Sigmoid colon (tissue), 7 donors: ENCODE results near the gene ARID5A. TPM values are rescaled to one million over a fixed set of nuclear protein-coding genes. Genes with fewer than 3 reads are reported as not detected.

Source experiments
- DNase-seq: peaks from one replicate; pipeline ENCODE4 v3.0.0-alpha.2; 2019
- H3K27ac ChIP-seq, 4 donors: fragments of 200-600 bp; sonication (generic); one replicate each; pipeline ENCODE4 v1.5.1; 2016 to 2019; ENCODE audit warnings: mild to moderate bottlenecking in 1 of 4
- H3K27me3 ChIP-seq, 3 donors: fragments of 200-600 bp; sonication (generic); one replicate each; pipeline ENCODE4 v1.5.1; 2019; ENCODE audit warnings: mild to moderate bottlenecking in 1 of 3
- H3K36me3 ChIP-seq, 4 donors: fragments of 200-600 bp; sonication (generic); one replicate each; pipeline ENCODE4 v1.5.1; 2016 to 2019
- H3K4me1 ChIP-seq, 4 donors: fragments of 200-600 bp; sonication (generic); one replicate each; pipeline ENCODE4 v1.5.1; 2017 to 2019
- H3K4me3 ChIP-seq, 4 donors: fragments of 200-600 bp; sonication (generic); one replicate each; pipeline ENCODE4 v1.5.1; 2017 to 2019; ENCODE audit warnings: mild to moderate bottlenecking in 2 of 4, moderate library complexity in 1 of 4
- H3K9me3 ChIP-seq, 4 donors: fragments of 200-600 bp in 3 of 4; sonication (generic) in 3 of 4; one replicate each; pipeline versions ENCODE4 v1.5.1 to v1.6.1; 2013 to 2019
- EP300 ChIP-seq, 4 donors: sonication (generic); formaldehyde crosslinking; IDR thresholded peaks; one replicate each; pipeline ENCODE4 v1.6.1; 2017; ENCODE audit warnings: antibody characterized with exemption in 4 of 4
- POLR2A ChIP-seq, 2 donors: fragments of 450-650 bp; IDR thresholded peaks; one replicate each; pipeline ENCODE4 v1.6.1; 2016; ENCODE audit warnings: antibody characterized with exemption in 2 of 2, mild to moderate bottlenecking in 2 of 2, moderate library complexity in 2 of 2
- POLR2AphosphoS5 ChIP-seq, 4 donors: sonication (generic); formaldehyde crosslinking; IDR thresholded peaks; one replicate each; pipeline ENCODE4 v1.6.1; 2017; ENCODE audit warnings: antibody characterized with exemption in 4 of 4
- WGBS, 2 donors: extraction: QIAGEN DNeasy Blood & Tissue Kit; methylation state at CpG; one replicate each; pipeline ENCODE4 v1.1.7; 2013; 5-methylcytosine and 5-hydroxymethylcytosine counted together
- intact Hi-C: fragments of 100-400 bp; cut with DNase I; formaldehyde crosslinking; loops from one replicate; pipeline ENCODE4 v1.15.1; 2023
- polyA plus RNA-seq, 3 donors: library from polyadenylated mRNA; stranded (reverse); fragments of 200-250 nt; gene quantifications; one replicate each; pipeline ENCODE4 v1.2.3, GENCODE V29; 2013
- total RNA-seq, 4 donors: library from RNA; depleted of rRNA; stranded (reverse); fragments of >200 nt; gene quantifications; one replicate each; pipeline ENCODE4 v1.1.0, GENCODE V29; 2016
- TF ChIP-seq, protein P1 (sequence below), 4 experiments: fragments of 450-650 bp in 3 of 4; fragments of 200-600 bp in 1 of 4; IDR thresholded peaks; one replicate each; pipeline ENCODE4 v1.5.1; 2016 to 2019; ENCODE audit warnings: antibody characterized with exemption in 4 of 4, mild to moderate bottlenecking in 3 of 4, moderate library complexity in 2 of 4
- donor health status: healthy with polysubstance abuse.
- donor health status: Bipolar disorder and iron deficiency.
- donor health status: healthy.

ARID5A gene
- total and polyA plus RNA-seq, 7 donors = 7.8 to 179 (median 17.9) TPM

DNA sequence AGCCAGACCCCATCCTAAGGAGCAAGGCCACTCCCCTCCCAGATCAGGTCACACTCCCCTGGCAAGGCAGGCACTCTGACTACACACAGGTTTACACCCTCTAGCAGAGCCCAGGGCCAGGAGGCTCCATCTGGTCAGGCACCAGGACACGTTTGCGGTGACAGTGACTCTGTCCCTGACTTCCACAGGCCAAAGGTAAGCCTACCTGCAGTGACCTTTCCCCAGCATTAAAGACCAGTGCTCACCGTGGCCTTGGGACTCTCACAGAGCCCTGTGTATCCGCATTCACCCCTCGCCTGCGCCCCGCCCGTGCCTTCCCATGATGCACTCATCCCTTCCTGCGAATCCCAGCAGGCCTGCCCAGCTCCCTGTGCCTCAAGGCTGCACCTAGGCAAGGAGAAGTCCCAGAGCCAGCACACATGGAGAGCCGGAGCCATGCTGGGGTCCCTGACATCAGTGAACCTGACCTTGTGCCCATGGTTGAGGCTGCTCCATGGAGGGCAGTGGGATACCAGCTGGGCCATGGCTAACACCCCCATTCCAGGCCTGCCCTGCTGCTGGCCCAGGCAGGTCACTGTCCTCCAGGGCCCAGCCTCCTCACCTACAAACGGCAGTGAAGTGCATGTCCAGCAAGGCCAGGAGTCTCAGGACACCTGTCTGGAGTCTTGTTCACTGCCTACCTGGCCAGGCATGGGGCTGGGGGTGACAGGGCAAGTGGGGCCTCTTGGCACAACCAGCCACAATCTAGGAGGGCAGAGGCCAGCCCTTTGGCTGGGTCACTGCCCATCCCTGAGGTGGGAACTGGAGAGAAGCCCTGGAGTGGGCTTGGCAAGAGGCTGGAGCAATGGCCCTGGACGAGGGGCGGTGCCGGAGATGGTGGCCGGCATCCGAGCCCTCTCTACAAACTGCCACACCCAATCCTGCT, 34.4 kb upstream of the ARID5A start:
- intact Hi-C loops = loop anchor here (10.0 kb wide), 1 partner anchor 367 kb away; the partner anchor contains the start of gene ASTL
- H3K27me3 ChIP-seq = peaks cover 7 to 30% (median 28%) of the 10 kb centered on the region in 3 donors
- H3K9me3 ChIP-seq = no peaks in the 10 kb centered on the region
- TF ChIP-seq POLR2A (IDR thresholded peaks at IDR 0.05) = no peak
- TF ChIP-seq EP300 (IDR thresholded peaks at IDR 0.05) = no peak
- TF ChIP-seq POLR2AphosphoS5 (IDR thresholded peaks at IDR 0.05) = no peak
- TF ChIP-seq, protein P1, sequence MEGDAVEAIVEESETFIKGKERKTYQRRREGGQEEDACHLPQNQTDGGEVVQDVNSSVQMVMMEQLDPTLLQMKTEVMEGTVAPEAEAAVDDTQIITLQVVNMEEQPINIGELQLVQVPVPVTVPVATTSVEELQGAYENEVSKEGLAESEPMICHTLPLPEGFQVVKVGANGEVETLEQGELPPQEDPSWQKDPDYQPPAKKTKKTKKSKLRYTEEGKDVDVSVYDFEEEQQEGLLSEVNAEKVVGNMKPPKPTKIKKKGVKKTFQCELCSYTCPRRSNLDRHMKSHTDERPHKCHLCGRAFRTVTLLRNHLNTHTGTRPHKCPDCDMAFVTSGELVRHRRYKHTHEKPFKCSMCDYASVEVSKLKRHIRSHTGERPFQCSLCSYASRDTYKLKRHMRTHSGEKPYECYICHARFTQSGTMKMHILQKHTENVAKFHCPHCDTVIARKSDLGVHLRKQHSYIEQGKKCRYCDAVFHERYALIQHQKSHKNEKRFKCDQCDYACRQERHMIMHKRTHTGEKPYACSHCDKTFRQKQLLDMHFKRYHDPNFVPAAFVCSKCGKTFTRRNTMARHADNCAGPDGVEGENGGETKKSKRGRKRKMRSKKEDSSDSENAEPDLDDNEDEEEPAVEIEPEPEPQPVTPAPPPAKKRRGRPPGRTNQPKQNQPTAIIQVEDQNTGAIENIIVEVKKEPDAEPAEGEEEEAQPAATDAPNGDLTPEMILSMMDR (IDR thresholded peaks at IDR 0.05) = no peak
- 47 to 78% methylated on average over 16 of the region's 16 CpGs for WGBS, 2 donors
- H3K4me1 ChIP-seq = peaks cover 0 to 7% (median 0%) of the 10 kb centered on the region in 4 donors
- no peaks in the 10 kb centered on the region for H3K36me3 ChIP-seq
- no peak overlapping the region for H3K4me3 ChIP-seq
- H3K27ac ChIP-seq = no peak overlapping the region
- no peak for DNase-seq

DNA sequence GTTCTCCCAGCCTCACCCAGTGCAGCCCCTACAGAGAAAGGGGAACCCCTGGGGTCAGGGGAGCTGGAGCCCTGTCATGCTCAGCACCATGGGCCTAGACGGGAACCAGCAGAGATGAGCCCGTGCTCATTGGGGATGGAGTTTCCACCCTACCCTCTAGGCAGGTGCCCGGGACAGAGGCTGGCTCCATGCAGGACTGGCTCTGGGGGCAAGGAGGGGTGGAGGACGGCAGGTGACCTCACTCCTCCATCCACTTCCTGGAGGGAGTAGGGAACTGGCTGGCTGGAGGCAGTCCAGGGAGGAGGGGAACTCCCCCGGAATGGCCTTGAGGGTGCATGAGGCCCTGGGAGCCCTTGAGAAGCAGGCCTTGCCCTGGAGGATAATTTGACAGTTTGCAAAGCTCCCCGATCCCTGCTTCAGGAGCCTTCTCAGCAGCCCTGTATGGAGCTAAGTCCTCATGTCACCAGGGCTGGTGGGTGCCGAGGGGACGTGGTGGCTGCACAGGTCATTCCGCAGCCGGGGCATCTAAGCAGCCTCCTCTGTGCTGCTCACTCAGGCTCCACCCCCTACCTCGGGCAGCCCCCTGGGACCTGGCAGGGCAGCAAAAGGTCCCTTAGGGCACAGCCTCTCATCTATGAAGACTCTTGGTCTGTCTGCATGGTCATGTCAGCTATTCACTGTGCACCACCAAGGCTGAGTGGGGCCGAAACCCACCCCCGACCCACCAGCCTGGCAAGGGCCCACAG, 33.5 kb upstream of the ARID5A start:
- intact Hi-C loops = loop anchor here (10.0 kb wide), 1 partner anchor 368 kb away; the partner anchor contains the start of gene ASTL
- Histone ChIP-seq H3K9me3 (no peaks in the 10 kb centered on the region), H3K27me3 (peaks cover 7 to 30% (median 28%) of the 10 kb centered on the region in 3 donors), H3K36me3 (no peaks in the 10 kb centered on the region), H3K4me3 (no peak overlapping the region), H3K4me1 (peaks cover 0 to 11% (median 5%) of the 10 kb centered on the region in 4 donors), H3K27ac (no peak overlapping the region)
- DNase-seq = no peak
- 67 to 78% methylated on average over 13 of the region's 13 CpGs for WGBS, 2 donors
- TF ChIP-seq EP300 (IDR thresholded peaks at IDR 0.05) = no peak
- TF ChIP-seq, protein P1 (IDR thresholded peaks at IDR 0.05) = no peak
- no peak for TF ChIP-seq POLR2A (IDR thresholded peaks at IDR 0.05)
- no peak for TF ChIP-seq POLR2AphosphoS5 (IDR thresholded peaks at IDR 0.05)

DNA sequence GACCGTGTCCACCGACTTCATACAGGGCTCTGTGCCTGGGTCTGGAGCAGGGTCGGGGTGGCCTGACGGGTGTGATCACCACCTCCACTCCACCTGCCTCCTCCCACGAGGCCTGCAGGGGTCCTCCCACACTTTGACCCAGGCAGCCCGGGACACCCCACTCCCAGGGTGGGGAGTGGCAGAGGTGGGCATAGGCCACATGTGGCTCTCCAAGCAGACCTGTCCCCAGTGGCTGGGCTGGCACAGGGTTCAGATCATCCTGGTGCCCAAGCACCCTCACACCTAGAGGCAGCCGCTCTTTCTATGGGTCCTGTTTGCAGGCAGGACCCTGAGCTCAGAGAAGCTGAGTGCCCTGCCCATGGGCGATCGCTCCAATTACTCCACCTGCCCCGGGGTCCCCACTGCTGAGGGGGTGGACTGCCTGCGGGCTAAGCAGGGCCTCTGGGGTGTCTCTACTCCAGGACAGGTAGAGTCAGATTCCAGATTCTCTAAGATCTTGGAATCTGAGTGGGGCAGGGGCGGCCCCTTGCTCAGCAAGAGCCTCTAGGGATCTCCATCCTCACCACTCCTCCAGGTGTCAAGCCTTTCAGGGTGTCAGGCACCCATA, 32.8 kb upstream of the ARID5A start:
- intact Hi-C loops = loop anchor here (10.0 kb wide), 1 partner anchor 369 kb away; the partner anchor contains the start of gene ASTL
- Histone ChIP-seq H3K27ac (no peak overlapping the region), H3K4me3 (no peak overlapping the region), H3K4me1 (peaks cover 0 to 18% (median 11%) of the 10 kb centered on the region in 4 donors), H3K36me3 (no peaks in the 10 kb centered on the region), H3K27me3 (peaks cover 7 to 30% (median 28%) of the 10 kb centered on the region in 3 donors), H3K9me3 (no peaks in the 10 kb centered on the region)
- 82 to 87% methylated on average over 12 of the region's 12 CpGs for whole genome bisulfite sequencing, 2 donors
- no peak for TF ChIP-seq EP300 (IDR thresholded peaks at IDR 0.05)
- DNase-seq = no peak

DNA sequence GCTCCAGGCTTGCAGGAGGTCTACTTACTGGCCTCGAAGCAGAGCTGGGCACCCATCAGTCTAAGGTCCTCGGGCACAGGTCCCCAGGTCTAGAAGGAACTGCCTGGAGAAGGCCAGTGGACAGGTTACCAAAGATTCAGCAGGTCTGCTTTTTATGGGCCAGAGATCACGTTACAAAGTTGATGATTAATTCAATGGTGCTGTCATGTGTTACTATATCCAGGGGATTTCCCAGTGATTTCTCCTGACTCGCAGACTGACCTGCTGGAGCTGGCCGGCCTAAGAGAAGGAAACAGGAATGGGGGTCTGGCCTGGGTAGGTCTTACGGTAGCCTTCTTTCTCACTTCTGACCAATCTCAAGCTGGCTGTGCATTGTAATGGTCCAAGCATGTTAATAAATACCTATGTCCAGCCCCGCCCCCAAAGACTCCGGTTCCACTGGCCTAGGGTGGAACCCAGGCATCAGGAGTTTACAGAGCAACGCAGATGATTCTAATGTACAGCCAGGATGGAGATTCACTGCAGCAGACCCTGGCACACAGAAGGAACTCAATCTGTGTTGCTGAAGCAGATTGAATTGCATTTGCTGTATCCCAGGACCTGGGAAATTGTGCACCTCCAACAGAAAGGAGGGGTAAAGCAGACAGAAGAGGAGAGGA, 31.2 kb upstream of the ARID5A start, which contains the start of gene NEURL3:
Gene NEURL3, minus strand, starts transcription at position 127 of the 659 bp plus-strand sequence. Its CDS starts 71 bp downstream, at position 56.
- Histone ChIP-seq H3K9me3 (no peaks in the 10 kb centered on the region), H3K36me3 (no peaks in the 10 kb centered on the region), H3K4me1 (peaks cover 0 to 27% (median 18%) of the 10 kb centered on the region in 4 donors), H3K27ac (no peak within 1 kb of the TSS), H3K27me3 (peaks cover 5 to 28% (median 25%) of the 10 kb centered on the region in 3 donors), H3K4me3 (no peak within 1 kb of the TSS)
- 11 to 61% methylated on average over 9 of the region's 9 CpGs for WGBS, 2 donors
- intact Hi-C loops = loop anchor here (5.0 to 10.0 kb wide), 3 partner anchors 47 to 371 kb away; partner anchors contain the start of gene ASTL
- TF ChIP-seq POLR2A (IDR thresholded peaks at IDR 0.05) = no peak
- TF ChIP-seq EP300 (IDR thresholded peaks at IDR 0.05) = no peak
- TF ChIP-seq, protein P1 (IDR thresholded peaks at IDR 0.05) = no peak
- TF ChIP-seq POLR2AphosphoS5 (IDR thresholded peaks at IDR 0.05) = no peak
- DNase-seq = no peak
